Measurements from ENCODE around the gene LYST. TPM values are rescaled to one million over a fixed set of nuclear protein-coding genes. Genes with fewer than 3 reads are reported as not detected.

Gene LYST
- total and polyA plus RNA-seq, 2 donors (not counting 3 experiments of a cell fraction or from before 2014, with no cell fraction given): 3.1 to 9.6 TPM

DNA sequence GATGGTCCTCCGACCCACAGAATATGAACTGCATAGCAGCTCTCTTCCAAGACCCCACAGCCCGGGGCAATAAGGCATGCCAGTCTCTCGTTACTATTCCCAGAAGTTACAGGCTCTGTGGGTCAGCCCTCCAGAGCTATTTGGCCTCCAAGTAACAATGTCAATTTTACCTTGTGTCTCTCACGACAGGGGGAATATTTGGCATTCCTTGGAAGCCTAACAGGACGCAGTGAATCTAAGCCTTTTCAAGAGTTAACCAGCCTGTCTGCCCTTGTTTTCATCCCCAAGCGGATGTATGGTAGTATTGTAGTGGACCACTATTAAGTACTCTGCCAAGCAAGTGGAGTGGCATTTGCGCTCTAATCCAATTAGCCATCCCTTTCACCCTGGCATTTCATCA lies 192.7 kb downstream of the LYST start:
- no peak overlapping the region for H3K27ac ChIP-seq (ENCODE audit: insufficient read depth, low read depth, low read length)
- ChIA-PET POLR2A (no interaction called here), CTCF (no interaction called here)
- FAIRE-seq (no peak), DNase-seq (ENCODE audit: low read depth, low spot score) (no peak)
- no peaks in the 10 kb centered on the region for H3K9me1 ChIP-seq (replicated peaks; ENCODE audit: control insufficient read depth, extremely low read depth, insufficient read depth, low read length)
- BruUV-seq (replicated peaks): no TSS peak
- no peaks in the 10 kb centered on the region for H4K20me1 ChIP-seq (replicated peaks; ENCODE audit: control insufficient read depth, extremely low read depth, insufficient read depth, low read length)
- H3K9ac ChIP-seq (replicated peaks; ENCODE audit: extremely low read depth, insufficient read depth, low read length): no peak overlapping the region
- dilution Hi-C loops (cut with MboI; ENCODE audit: extremely low pct_ligation_motif_present, low sequenced_read_pairs): no loop called here
- no peaks in the 10 kb centered on the region for H3K4me1 ChIP-seq (ENCODE audit: control insufficient read depth, extremely low read depth, insufficient read depth, low read length)
- no peak for TF ChIP-seq JUN (IDR thresholded peaks at IDR 0.05; ENCODE audit: borderline replicate concordance, insufficient read depth, insufficient read length, low read depth)
- TF ChIP-seq FOS (IDR thresholded peaks at IDR 0.05; ENCODE audit: borderline replicate concordance, insufficient read depth, low read length): no peak
- no peak for TF ChIP-seq EZH2 (IDR thresholded peaks at IDR 0.05; ENCODE audit: borderline replicate concordance, low read depth, low read length, severe bottlenecking)
- H3K79me2 ChIP-seq (ENCODE audit: control insufficient read depth, insufficient read depth, low read length): no peaks in the 10 kb centered on the region
- H2AFZ ChIP-seq (ENCODE audit: low read depth, low read length): no peak overlapping the region
- intact Hi-C loops (cut with micrococcal nuclease): no loop called here
- H3K4me3 ChIP-seq (replicated peaks in 1 of 3; ENCODE audit: insufficient read depth in 1 of 3, low read depth in 1 of 3, low read length in 3 of 3): no peak overlapping the region
- H3K4me2 ChIP-seq (ENCODE audit: insufficient read depth, low read length): no peak overlapping the region
- H3K9me3 ChIP-seq (replicated peaks; ENCODE audit: control insufficient read depth, insufficient read depth, low read length): peaks cover 5% of the 10 kb centered on the region
- H3K36me3 ChIP-seq (ENCODE audit: control insufficient read depth in 2 of 2, extremely low read depth in 1 of 2, insufficient read depth in 2 of 2, low read length in 2 of 2): peaks cover 0 to 2% of the 10 kb centered on the region in 2 experiments
- H3K27me3 ChIP-seq (ENCODE audit: control insufficient read depth in 2 of 2, insufficient read depth in 2 of 2, low read length in 2 of 2): no peaks in the 10 kb centered on the region

DNA sequence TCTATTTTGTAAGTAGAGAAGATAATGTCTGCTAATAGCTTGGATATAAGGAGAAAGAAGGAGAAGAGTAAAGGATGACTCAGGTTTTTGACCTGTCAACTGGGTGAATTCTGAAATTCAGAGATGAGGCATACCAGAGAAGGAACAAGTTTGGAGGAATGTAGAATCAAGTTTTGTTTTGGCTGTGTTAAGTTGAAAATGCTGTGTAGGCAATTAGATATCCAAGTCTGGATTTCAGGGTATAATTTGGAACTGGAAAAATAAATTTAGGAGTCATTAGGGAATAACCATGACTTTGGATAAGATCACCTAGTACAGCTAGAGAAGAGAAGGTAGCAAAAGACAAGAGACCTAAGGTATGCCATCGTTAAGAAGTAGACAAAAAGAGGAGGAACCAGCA lies 194.7 kb downstream of the LYST start:
- no peak overlapping the region for H3K27ac ChIP-seq (ENCODE audit: insufficient read depth, low read depth, low read length)
- DNase-seq (ENCODE audit: low read depth, low spot score) (no peak), FAIRE-seq (no peak)
- H3K79me2 ChIP-seq (ENCODE audit: control insufficient read depth, insufficient read depth, low read length): no peaks in the 10 kb centered on the region
- no peaks in the 10 kb centered on the region for H4K20me1 ChIP-seq (replicated peaks; ENCODE audit: control insufficient read depth, extremely low read depth, insufficient read depth, low read length)
- no peak overlapping the region for H3K4me3 ChIP-seq (replicated peaks in 1 of 3; ENCODE audit: insufficient read depth in 1 of 3, low read depth in 1 of 3, low read length in 3 of 3)
- no peak overlapping the region for H3K4me2 ChIP-seq (ENCODE audit: insufficient read depth, low read length)
- CTCF ChIA-PET: no interaction called here
- H3K36me3 ChIP-seq (ENCODE audit: control insufficient read depth in 2 of 2, extremely low read depth in 1 of 2, insufficient read depth in 2 of 2, low read length in 2 of 2): peaks cover 0 to 2% of the 10 kb centered on the region in 2 experiments
- BruUV-seq (replicated peaks): no TSS peak
- intact Hi-C loops (cut with micrococcal nuclease) (no loop called here), dilution Hi-C loops (cut with MboI; ENCODE audit: extremely low pct_ligation_motif_present, low sequenced_read_pairs) (no loop called here)
- H3K27me3 ChIP-seq (ENCODE audit: control insufficient read depth in 2 of 2, insufficient read depth in 2 of 2, low read length in 2 of 2): no peaks in the 10 kb centered on the region
- POLR2A ChIA-PET: no interaction called here
- H3K9me1 ChIP-seq (replicated peaks; ENCODE audit: control insufficient read depth, extremely low read depth, insufficient read depth, low read length): no peaks in the 10 kb centered on the region
- H3K9me3 ChIP-seq (replicated peaks; ENCODE audit: control insufficient read depth, insufficient read depth, low read length): peaks cover 5% of the 10 kb centered on the region
- no peaks in the 10 kb centered on the region for H3K4me1 ChIP-seq (ENCODE audit: control insufficient read depth, extremely low read depth, insufficient read depth, low read length)
- no peak overlapping the region for H2AFZ ChIP-seq (ENCODE audit: low read depth, low read length)
- TF ChIP-seq POLR2AphosphoS5 (IDR thresholded peaks at IDR 0.05; ENCODE audit: insufficient read depth, low read depth, low read length) (no peak), EZH2 (IDR thresholded peaks at IDR 0.05; ENCODE audit: borderline replicate concordance, low read depth, low read length, severe bottlenecking) (no peak), MYC (IDR thresholded peaks at IDR 0.05; ENCODE audit: low read depth, low read length) (no peak), POLR2A (IDR thresholded peaks at IDR 0.05; ENCODE audit: low read depth, low read length) (no peak), MAX (IDR thresholded peaks at IDR 0.05; ENCODE audit: insufficient read depth, insufficient read length) (no peak), GATA2 (IDR thresholded peaks at IDR 0.05; ENCODE audit: insufficient read depth, insufficient read length, low read depth, low read length) (no peak)
- TF ChIP-seq, protein P1, sequence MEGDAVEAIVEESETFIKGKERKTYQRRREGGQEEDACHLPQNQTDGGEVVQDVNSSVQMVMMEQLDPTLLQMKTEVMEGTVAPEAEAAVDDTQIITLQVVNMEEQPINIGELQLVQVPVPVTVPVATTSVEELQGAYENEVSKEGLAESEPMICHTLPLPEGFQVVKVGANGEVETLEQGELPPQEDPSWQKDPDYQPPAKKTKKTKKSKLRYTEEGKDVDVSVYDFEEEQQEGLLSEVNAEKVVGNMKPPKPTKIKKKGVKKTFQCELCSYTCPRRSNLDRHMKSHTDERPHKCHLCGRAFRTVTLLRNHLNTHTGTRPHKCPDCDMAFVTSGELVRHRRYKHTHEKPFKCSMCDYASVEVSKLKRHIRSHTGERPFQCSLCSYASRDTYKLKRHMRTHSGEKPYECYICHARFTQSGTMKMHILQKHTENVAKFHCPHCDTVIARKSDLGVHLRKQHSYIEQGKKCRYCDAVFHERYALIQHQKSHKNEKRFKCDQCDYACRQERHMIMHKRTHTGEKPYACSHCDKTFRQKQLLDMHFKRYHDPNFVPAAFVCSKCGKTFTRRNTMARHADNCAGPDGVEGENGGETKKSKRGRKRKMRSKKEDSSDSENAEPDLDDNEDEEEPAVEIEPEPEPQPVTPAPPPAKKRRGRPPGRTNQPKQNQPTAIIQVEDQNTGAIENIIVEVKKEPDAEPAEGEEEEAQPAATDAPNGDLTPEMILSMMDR (IDR thresholded peaks at IDR 0.05; ENCODE audit: extremely low read depth in 1 of 2, insufficient read depth in 1 of 2, low read depth in 1 of 2, low read length in 2 of 2): no peak
- H3K9ac ChIP-seq (replicated peaks; ENCODE audit: extremely low read depth, insufficient read depth, low read length): no peak overlapping the region
